ENCODE data around the gene DHH.
"Not testable (repeated sequence)": the region's sequence is repeated elsewhere in the genome, so short reads cannot be mapped to it uniquely, and the experiment has no call there.

The DHH gene

GRCh38 chr12:49079793-49080192 lies 14.8 kb downstream of the DHH start:
- DNase-seq = no peak

GRCh38 chr12:49070971-49071370 lies 23.6 kb downstream of the DHH start:
- no peak for DNase-seq

GRCh38 chr12:49069507-49070346 lies 24.9 kb downstream of the DHH start, which contains the start of gene RHEBL1:
RHEBL1 (minus strand) TSS chr12:49069979; CDS start chr12:49069785, 194 bp downstream.
- DNase-seq = peak; percentile 72 to 100 (median 95)

GRCh38 chr12:49068879-49069506 lies 25.6 kb downstream of the DHH start:
- DNase-seq = peak in 6 of 58 donors; percentile 12 to 46 (median 30)

GRCh38 chr12:49066120-49066519 lies 28.5 kb downstream of the DHH start:
- no peak for DNase-seq

- no peak for DNase-seq
Measured at GRCh38 chr12:49064767-49065152, 29.8 kb downstream of the DHH start.

- DNase-seq = not testable (repeated sequence)
Measured at GRCh38 chr12:49061916-49062315, 32.7 kb downstream of the DHH start.

GRCh38 chr12:49061157-49061650 lies 33.4 kb downstream of the DHH start:
- DNase-seq = no peak

- peak; percentile 42 to 96 (median 88) for DNase-seq
Measured at GRCh38 chr12:49060237-49061156, 34.1 kb downstream of the DHH start, which contains the start of gene KMT2D. KMT2D (minus strand) TSS chr12:49060794; CDS start chr12:49055324, 5,470 bp downstream.

GRCh38 chr12:49059299-49060171 lies 35.1 kb downstream of the DHH start:
- peak in 2 of 58 donors; percentile 23 to 25 for DNase-seq

- DNase-seq = no peak
Measured at GRCh38 chr12:49059045-49059298, 35.6 kb downstream of the DHH start.

- no peak for DNase-seq
Measured at GRCh38 chr12:49058366-49059044, 36.1 kb downstream of the DHH start.

- DNase-seq = no peak
Measured at GRCh38 chr12:49057888-49058287, 36.7 kb downstream of the DHH start.

GRCh38 chr12:49055978-49056754 lies 38.4 kb downstream of the DHH start:
- peak in 37 of 58 donors; percentile 10 to 82 (median 35) for DNase-seq

- DNase-seq = no peak
Measured at GRCh38 chr12:49055092-49055491, 39.5 kb downstream of the DHH start.

- no peak for DNase-seq
Measured at GRCh38 chr12:49054524-49054923, 40.1 kb downstream of the DHH start.

GRCh38 chr12:49054096-49054495 lies 40.5 kb downstream of the DHH start:
- DNase-seq = no peak

- DNase-seq = no peak
Measured at GRCh38 chr12:49052451-49053208, 42.0 kb downstream of the DHH start.

All from anterior cingulate cortex (tissue), 58 donors.